ENCODE results near the gene CAP2.
"Not testable (repeated sequence)": the region's sequence is repeated elsewhere in the genome, so short reads cannot be mapped to it uniquely, and the experiment has no call there.

Gene CAP2

DNA sequence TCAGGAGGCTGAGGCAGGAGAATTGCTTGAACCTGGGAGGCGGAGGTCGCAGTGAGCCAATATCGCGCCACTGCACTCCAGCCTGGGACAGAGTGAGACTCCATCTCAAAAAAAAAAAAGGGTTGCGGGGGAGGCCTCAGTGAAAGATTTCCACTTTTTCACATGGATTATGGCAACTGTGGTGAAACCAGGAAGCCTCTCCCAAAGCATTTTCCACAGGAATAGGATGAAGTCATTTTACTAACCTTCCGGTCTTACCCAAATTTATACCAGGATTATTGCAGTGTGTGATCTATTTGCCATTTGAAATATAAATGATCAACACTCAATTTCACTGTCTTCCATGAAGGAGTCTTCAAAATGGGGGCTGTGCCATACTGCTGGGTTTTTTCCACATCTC, 113.1 kb downstream of the CAP2 start:
- DNase-seq = no peak

- no peak for DNase-seq
These were observed 113.6 kb downstream of the CAP2 start for GRCh38 chr6:17506962-17507361.

DNA sequence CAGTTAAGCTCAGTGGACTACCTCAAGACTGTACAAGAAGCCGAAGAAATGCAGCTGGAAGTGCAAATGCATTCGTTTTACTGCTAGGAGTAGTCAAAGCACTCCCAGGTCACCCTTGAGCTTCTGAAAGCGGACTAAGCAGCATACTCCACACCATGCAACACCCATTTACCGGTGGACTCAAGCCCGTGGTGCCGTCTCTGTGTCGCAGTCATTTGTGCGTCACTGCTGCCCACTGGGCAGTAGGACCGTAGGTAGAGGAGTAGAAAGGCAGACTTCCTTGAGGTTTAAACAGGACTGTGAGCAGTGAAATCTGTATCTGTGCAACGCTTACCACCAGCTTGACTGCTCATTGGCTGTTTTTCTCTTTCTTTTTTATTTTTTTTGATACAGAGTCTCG, 117.7 kb downstream of the CAP2 start:
- no peak for DNase-seq

- DNase-seq = no peak
These were observed 118.2 kb downstream of the CAP2 start for GRCh38 chr6:17511580-17511979.

DNA sequence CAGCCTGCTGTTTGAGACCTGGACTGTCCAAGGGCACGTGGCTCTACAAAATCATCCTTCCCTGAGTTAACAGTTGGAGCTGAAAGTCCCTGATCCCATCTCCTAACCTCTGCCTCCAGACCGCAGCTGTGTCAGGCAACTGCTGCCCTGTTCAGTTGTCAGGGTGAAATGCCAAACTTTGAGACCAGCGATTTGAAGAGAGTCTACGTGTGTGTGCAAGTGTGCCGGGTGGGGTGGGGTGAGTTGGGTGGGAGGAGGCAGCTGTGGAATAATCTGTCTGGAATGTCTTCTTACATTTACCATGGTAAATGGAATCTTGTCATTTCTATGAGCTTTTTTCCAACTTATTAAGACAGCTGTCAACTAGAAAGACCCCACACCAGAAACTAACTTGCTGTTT, 125.7 kb downstream of the CAP2 start:
- DNase-seq = no peak

DNA sequence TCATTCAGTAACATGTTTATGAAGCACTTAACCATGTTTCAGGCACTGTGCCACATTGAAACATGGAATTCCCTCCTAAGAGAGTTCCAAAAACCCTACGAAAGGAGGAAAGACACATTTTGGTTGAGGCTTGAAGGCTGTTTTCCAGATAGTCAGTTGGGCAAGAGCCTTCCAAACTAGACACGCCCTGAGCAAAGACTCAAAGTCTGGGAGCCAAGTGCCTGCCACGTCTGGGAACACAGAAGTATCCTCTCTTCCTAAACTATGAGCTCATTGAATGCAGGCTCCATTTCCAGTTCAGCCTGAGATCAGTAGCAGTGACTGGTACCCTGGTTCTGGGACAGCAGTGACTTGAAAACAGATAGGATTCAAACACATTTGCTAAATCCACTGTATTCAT, 132.2 kb downstream of the CAP2 start:
- no peak for DNase-seq

GRCh38 chr6:17527076-17527475, 133.7 kb downstream of the CAP2 start:
- no peak for DNase-seq

DNA sequence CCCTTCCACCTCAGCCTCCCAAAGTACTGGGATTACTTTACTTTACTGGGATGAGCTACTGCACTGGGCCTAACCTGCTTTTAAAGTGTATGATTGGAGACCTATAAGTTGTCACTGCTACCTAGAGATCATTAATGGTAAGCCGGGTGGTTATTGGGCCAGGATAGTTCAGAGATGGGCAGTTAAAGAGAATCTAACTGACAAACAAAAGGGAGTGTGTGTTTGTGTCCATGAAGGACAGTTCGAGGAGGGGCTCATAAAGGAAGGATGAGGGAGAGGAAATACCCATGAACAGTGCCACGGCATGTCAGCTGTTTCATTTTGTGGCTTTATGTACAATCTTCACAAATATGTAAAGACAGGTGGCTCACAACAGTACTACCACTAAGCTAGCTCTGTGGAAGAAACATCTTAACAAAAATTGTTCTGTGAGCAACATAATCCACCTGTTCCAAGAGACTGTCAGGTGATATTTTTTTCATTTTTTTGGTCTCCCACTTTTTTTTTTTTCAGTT, 137.0 kb downstream of the CAP2 start:
- DNase-seq = no peak

- DNase-seq = no peak
These were observed 143.2 kb downstream of the CAP2 start for GRCh38 chr6:17536586-17536985.

DNA sequence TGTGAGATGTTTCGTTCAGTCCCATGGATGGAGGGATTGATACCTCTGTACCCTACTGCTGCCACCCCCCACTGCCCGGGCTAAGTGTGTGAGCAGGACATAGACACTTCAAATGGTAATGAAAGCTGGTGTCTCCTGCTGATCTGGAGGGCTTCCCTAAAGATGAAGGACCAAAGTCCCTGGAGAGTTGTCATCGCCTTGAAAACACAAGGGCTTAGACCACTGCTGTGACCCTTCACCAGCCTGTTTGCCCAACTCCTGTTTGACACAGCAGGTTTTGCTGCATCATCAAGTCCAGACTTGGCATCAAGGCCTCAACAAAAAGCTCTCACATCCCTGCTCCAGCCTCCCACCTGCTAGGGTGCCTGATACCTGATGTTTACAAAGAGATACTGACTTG, 148.8 kb downstream of the CAP2 start:
- DNase-seq = no peak

- not testable (repeated sequence) for DNase-seq
These were observed 152.3 kb downstream of the CAP2 start for GRCh38 chr6:17545681-17546080.

- no peak for DNase-seq
These were observed 158.1 kb downstream of the CAP2 start for GRCh38 chr6:17551383-17551958.

DNA sequence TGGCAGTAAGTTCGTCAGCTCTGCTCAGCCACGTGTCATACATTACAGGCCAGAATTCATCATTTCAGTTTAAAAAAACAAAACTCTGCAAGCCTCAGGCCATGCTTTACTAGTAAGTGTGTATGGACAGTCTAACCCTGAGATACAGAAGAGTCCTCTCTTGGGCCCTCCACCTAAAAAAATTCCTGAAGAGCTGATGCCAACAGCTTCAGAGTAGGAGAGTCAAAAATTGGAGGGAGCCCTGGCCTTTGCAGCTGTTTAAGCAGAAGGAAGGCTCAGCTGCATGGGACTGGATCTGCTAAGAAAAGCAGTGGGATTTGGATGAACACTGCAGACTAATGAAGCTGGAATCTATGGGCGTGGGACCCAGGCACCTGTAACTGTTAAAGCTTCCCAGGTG, 159.5 kb downstream of the CAP2 start:
- no peak for DNase-seq

- DNase-seq = no peak
These were observed 162.6 kb downstream of the CAP2 start for GRCh38 chr6:17556014-17556413.

DNA sequence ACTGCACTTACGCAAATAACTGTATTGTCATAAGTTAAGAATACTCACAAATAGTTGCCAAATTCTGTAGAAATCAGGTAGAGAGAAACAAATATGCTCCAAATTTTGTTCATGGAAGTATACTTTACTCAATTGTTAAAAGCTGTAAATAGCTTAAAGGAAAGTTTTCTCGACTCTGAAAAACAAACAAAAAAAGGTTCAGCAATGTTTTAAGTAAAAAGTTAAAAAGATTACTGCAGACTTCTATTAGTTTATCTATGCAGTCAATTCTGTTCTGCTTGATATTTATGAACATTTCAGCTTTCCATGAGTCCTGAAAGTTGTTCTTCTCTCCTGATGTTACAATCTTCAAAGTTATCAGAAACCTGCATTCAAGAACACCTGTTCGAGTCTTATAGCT, 169.2 kb downstream of the CAP2 start:
- no peak for DNase-seq

GRCh38 chr6:17565399-17565798, 172.0 kb downstream of the CAP2 start:
- DNase-seq = no peak

GRCh38 chr6:17574866-17575560, 181.6 kb downstream of the CAP2 start:
- no peak for DNase-seq

- DNase-seq = no peak
These were observed 183.7 kb downstream of the CAP2 start for GRCh38 chr6:17577059-17577458.

GRCh38 chr6:17580518-17581048, 187.2 kb downstream of the CAP2 start:
- DNase-seq = no peak

DNA sequence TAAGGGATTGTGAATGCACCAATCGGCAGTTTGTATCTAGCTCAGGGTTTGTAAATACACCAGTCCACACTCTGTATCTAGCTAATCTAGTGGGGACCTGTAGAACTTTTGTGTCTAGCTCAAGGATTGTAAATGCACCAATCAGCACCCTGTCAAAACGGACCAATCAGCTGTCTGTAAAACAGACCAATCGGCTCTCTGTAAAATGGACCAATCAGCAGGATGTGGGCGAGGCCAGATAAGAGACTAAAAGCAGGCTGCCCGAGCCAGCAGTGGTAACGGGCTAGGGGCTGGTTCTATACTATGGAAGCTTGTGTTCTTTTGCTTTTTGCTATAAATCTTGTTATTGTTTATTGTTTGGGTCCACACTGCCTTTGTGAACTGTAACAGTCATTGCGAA, 187.9 kb downstream of the CAP2 start:
- not testable (repeated sequence) for DNase-seq

GRCh38 chr6:17583811-17584210, 190.4 kb downstream of the CAP2 start:
- DNase-seq = no peak

DNA sequence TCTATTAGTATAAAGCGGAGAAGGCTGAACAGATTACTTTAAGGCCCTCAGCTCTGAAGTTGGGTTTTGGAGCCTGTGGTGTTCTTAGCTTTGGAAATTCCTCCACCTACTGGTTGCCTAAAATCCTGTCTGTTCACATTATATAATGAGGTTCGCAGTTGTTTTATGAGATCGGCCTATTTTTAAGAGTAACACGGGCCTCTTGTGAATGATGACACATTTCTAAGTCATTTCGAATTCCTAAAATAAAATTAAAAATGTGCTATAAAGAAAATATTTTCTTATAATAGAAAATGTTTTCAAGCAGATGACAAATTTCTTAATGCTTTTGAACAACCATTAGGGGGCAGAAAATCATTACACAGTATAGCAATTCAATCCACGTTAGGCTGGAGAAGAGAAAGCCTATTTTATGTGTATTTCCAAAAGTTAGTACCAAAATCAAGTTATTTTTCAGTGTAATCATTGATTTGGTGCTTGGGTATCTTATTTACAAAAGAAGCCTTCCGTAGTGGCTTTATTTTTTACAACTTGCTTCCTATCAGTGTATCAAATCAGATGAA, 190.9 kb downstream of the CAP2 start:
- peak in 1 of 2 donors; percentile 95 for DNase-seq

DNA sequence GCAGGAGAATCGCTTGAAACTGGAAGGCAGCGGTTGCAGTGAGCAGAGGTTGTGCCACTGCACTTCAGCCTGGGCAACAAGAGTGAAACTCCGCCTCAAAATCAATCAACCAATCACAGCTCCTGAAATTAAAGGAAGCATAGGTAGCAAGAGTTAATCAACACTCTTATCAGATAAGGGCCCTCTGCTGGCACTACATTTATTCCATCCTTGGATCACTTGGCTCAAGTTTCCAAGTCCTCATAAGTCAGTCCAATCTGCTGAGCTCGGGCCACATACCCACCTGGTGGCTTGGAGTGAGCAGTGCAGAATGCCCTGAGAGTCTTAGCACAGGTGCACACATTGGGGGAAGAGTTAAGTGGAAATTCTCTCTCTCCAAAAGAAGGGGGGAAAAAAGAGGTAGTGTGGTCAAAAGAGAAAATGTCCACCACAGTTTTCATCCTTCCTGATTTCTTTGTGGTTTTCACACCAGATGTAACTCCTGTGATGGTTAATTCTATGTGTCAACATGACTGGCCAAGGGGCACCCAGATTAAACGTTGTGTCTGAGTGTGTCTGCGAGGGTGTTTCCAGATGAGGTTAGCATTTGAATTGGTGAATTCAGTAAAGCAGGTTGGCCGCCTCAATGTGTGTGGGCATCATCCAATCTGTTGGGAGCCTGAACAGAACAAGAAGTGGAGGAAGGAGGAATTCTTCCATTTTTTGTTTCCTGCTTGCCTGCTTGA, 192.5 kb downstream of the CAP2 start:
- no peak for DNase-seq

Measured in hippocampal formation (tissue), 2 donors.